HG03139 (cell line): ENCODE measurements around the gene PCNX3.

ENCODE experiments used
- ATAC-seq: cut with Tn5 transposase; IDR thresholded peaks from one replicate; pipeline ENCODE4 v1.9.1; 2021; ENCODE audit not compliant: unreplicated experiment

The PCNX3 gene

GRCh38 chr11:65618763-65619162 lies 3.2 kb downstream of the PCNX3 start:
- ATAC-seq, result no peak

DNA sequence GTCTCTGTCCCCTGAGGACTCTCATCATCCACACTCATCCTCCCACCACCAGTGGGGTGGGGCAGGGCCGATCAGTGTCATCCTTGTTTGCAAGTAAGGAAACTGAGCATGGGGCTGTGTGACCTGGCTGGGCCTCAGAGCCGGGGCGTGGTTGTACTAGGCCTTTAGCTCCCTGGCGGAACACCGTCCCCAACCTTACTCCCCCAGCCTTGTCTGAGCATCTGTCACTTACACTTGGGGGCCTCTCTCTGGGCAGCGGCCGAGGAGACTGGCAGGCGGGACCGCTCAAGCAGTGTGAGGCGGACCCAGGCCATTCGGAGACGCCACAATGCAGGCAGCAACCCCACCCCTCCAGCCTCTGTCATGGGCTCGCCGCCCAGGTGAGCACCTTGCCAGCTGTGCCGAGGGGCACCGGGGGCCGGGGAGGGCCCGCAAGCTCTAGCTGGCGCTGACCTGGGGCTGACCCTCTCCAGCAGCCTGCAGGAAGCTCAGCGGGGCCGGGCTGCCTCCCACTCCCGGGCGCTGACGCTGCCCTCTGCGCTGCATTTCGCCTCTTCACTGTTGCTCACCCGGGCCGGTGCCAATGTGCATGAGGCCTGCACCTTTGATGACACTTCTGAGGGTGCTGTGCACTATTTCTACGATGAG lies 3.8 kb downstream of the PCNX3 start:
- ATAC-seq, result no peak

DNA sequence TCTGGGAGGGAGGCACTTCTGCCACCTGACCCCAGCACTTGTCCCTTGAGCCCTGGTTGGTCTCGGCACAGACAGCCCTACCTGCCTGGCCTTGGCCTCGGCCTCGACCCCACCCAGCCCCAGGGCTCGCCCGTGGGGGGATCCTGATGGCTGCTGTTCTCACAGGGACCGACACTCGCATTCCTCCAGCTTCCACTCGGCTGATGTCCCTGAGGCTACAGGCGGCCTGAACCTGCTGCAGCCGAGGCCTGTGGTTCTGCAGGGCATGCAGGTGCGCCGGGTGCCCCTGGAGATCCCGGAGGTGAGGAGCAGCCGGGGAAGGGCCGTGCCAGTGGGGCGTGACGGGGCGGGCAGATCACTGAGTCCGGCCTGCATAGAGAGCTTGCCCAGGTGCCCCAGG lies 5.1 kb downstream of the PCNX3 start:
- ATAC-seq, result no peak

DNA sequence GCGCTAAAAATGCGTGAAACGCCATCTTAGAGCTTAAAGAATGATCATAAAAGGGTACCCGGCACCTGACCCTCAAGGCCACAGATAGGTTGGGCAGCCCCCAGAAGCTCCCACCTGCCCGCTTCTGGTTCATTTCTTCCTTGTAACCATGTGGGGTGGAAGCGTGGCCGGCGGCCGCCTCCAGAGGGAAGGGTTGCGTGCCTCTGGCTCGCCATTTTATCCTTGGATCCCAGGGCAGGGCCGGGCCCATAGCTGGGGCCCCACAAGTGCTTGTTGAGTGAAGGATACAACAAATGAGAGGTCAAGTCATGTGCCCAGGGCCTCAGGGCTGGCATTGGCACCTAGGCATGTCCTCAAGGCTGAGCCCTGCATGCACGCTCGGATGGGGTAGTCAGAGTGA lies 5.9 kb downstream of the PCNX3 start:
- no peak for ATAC-seq

DNA sequence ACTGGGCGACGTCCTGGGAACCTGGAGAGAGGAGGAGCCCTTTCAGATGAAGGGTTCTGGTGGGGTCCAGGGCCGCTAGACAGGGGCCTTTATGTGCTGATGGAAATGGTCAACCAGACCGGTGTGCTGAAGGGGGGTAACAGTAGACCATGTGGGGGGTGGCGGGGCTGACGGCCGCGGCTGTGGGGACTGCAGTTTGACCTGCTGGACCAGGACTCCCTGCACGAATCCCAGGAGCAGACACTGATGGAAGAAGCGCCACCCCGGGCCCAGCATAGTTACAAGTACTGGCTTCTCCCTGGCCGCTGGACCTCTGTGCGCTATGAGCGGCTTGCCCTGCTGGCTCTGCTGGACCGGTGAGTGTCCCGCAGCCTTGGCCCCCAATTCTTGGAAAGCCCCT lies 6.4 kb downstream of the PCNX3 start:
- ATAC-seq, result no peak

- no peak for ATAC-seq
These were observed 7.6 kb downstream of the PCNX3 start for GRCh38 chr11:65623177-65623576.

DNA sequence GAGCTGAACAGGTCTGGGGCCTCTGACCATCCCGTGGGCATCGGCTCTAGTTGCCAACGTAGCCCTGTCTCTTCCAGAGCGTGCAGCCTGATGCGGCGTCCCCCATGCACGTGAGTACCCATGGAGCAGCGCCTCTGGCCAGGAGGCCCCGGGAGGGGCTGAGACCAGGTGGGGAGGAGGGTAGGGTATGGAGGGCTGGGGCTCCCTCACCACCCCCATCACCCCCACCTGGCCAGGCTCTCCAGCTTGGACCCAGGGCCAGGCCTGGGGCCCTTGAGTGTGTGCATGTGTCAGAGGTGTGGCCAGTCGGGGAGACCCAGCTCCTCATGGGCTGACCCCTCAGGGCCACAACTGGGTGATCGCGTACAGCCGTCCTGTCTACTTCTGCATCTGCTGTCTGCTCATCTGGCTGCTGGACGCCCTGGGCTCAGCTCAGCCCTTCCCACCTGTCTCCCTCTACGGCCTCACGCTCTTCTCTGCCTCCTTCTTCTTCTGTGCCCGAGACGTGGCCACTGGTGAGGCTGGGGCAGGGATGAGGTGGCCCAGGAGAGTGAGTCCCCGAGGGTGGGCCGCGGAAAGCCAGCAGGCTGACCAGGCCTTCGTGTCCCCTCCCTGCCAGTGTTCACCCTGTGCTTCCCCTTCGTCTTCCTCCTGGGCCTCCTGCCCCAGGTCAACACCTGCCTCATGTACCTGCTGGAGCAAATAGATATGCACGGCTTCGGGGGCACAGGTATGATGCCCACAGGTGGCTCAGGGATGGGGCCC lies 8.5 kb downstream of the PCNX3 start:
- ATAC-seq, result no peak

- no peak for ATAC-seq
These were observed 9.5 kb downstream of the PCNX3 start for GRCh38 chr11:65624931-65625627.

DNA sequence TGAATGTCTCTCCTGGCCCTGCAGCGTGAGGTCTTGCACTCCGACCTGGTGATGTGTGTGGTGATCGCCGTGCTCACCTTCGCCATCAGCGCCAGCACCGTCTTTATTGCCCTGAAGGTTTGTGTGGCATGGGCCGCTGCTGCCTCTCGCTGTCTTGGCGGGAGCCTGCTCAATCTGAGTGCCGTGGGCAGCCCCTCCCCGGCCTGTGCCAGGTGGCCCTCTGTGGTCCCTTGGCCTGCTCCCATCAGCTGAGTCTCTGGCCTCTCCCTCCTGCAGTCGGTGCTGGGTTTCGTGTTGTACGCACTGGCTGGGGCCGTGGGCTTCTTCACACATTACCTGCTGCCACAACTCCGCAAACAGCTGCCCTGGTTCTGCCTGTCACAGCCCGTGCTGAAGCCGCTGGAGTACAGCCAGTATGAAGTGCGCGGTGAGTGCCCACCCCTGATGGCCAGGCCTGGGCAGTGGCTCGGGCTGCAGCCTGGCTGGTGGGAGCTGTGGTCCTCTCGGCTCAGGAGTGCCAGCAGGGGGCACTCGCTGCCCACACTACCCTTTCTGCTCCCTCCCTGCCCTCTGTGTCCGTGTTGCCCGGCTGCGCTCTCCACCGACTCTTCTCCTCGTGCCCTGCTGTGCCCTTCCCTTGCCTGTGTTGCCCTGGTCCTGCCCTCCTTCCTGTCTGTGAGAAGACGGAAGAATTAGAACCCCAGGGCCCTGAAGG lies 10.2 kb downstream of the PCNX3 start:
- ATAC-seq, result no peak

GRCh38 chr11:65627202-65627601 lies 11.6 kb downstream of the PCNX3 start:
- ATAC-seq, result no peak

DNA sequence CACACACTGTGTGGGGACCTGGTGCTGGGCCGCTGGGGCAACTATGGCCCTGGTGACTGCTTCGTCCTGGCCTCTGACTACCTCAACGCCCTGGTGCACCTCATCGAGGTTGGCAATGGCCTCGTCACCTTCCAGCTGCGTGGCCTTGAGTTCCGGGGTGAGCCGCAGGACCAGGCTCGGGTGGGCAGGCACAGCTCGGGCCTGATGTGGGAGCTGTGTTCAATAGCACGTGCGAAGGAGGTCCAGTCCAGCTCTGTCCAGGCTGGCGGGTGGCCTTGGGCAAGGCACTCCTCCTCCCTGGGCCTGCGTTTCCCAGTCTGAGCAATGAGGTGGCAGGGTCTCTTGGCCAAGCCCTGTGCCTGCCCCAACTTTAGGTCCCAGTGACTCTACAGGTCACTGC lies 14.0 kb downstream of the PCNX3 start:
- no peak for ATAC-seq

DNA sequence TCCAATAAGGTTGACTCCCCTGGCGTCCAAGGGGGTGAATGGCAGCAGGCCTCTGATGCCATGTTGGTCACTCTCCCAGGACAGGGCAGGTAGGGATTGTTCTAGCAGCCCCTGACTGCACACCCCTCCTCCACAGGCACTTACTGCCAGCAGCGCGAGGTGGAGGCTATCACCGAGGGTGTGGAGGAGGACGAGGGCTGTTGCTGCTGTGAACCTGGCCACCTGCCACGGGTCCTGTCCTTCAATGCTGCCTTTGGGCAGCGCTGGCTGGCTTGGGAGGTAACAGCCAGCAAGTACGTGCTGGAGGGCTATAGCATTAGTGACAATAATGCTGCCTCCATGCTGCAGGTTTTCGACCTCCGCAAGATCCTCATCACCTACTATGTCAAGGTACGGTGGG lies 14.6 kb downstream of the PCNX3 start:
- no peak for ATAC-seq

GRCh38 chr11:65633390-65634108 lies 18.0 kb downstream of the PCNX3 start:
- no peak for ATAC-seq

- no peak for ATAC-seq
These were observed 18.5 kb downstream of the PCNX3 start for GRCh38 chr11:65634109-65634436.

GRCh38 chr11:65634440-65634839 lies 18.9 kb downstream of the PCNX3 start:
- no peak for ATAC-seq

GRCh38 chr11:65634905-65635731 lies 19.5 kb downstream of the PCNX3 start:
- no peak for ATAC-seq

DNA sequence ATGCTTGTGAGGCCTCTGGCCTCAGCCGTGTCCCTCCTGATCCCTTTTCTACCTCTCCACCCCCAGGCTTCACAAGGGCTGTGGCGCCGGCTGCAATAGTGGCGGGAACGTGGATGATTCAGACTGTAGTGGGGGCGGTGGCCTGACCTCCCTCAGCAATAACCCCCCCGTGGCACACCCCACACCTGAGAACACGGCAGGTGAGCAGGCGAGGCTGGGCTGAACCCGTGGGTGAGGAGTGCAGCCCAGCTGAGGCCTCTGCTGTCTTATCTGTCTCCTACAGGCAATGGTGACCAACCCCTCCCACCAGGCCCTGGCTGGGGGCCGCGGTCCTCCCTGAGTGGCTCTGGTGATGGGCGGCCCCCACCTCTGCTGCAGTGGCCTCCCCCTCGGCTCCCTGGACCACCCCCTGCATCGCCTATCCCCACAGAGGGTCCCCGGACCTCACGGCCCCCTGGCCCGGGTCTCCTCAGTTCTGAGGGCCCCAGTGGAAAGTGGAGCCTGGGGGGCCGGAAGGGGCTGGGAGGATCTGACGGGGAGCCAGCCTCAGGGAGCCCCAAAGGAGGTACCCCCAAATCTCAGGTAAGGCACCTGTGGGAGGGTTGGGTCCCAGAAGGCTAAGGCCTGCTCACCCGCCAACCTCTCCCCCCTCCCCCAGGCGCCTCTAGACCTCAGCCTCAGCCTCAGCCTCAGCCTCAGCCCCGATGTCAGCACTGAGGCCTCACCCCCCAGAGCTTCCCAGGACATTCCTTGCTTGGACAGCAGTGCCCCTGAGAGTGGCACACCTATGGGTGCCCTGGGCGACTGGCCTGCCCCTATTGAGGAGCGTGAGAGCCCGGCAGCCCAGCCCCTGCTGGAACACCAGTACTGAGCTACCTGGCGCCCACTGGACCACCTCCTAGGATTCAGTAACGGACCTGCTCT lies 20.8 kb downstream of the PCNX3 start:
- no peak for ATAC-seq

GRCh38 chr11:65637032-65637557 lies 21.5 kb downstream of the PCNX3 start:
- no peak for ATAC-seq
